Testis (tissue), 3 donors: ENCODE results near the gene PCF11. TPM values are rescaled to one million over a fixed set of nuclear protein-coding genes. Genes with fewer than 3 reads are reported as not detected.

Source experiments
- DNase-seq: peaks from one replicate; pipeline ENCODE4 v3.0.0-alpha.2; 2019
- H3K27ac ChIP-seq, 2 donors: fragments of 200-600 bp; sonication (generic); one replicate each; pipeline ENCODE4 v1.5.1; 2019
- H3K27me3 ChIP-seq: fragments of 200-600 bp; sonication (generic); one replicate; pipeline ENCODE4 v1.5.1; 2019
- H3K36me3 ChIP-seq: fragments of 200-600 bp; sonication (generic); one replicate; pipeline ENCODE4 v1.5.1; 2017; ENCODE audit warnings: low read depth; ENCODE audit errors: missing control alignments
- H3K4me1 ChIP-seq: fragments of 200-600 bp; sonication (generic); one replicate; pipeline ENCODE4 v1.5.1; 2019
- H3K4me3 ChIP-seq, 2 donors: fragments of 200-600 bp; sonication (generic); one replicate each; pipeline ENCODE4 v1.5.1; 2017 to 2019
- H3K9me3 ChIP-seq: fragments of 200-600 bp; sonication (generic); one replicate; pipeline ENCODE4 v1.5.1; 2017
- POLR2A ChIP-seq: fragments of 450-650 bp; IDR thresholded peaks from one replicate; pipeline ENCODE4 v1.6.1; 2017; ENCODE audit warnings: antibody characterized with exemption, mild to moderate bottlenecking, moderate library complexity
- WGBS, 2 donors: methylation state at CpG; one replicate each; pipeline ENCODE4 v1.1.5; 2018; 5-methylcytosine and 5-hydroxymethylcytosine counted together
- intact Hi-C: fragments of 100-400 bp; cut with DNase I; formaldehyde crosslinking; loops from one replicate; pipeline ENCODE4 v1.15.1; 2023; ENCODE audit warnings: low total_unique reads
- polyA plus RNA-seq: library from polyadenylated mRNA; stranded (reverse); fragments of 350-450 nt; fragmentation: Illumina TruSeq; extraction: RNeasy Lipid Tissue Mini Kit (QIAGEN cat#74804); gene quantifications from one replicate; pipeline ENCODE4 v1.2.3, GENCODE V29; 2014; ENCODE audit warnings: low read depth, low replicate concordance; ENCODE audit not compliant: insufficient read depth
- total RNA-seq, 2 donors: library from RNA; depleted of rRNA; stranded (reverse); fragments of >200 nt; gene quantifications; one replicate each; pipeline ENCODE4 v1.2.3, GENCODE V29; 2016
- TF ChIP-seq, protein P1 (sequence below), 3 experiments: fragments of 450-650 bp in 2 of 3; fragments of 200-600 bp in 1 of 3; sonication (generic) in 1 of 3; IDR thresholded peaks; one replicate each; pipeline ENCODE4 v1.5.1; 2016 to 2019; ENCODE audit warnings: antibody characterized with exemption in 3 of 3, mild to moderate bottlenecking in 2 of 3, moderate library complexity in 1 of 3

Gene PCF11
- total and polyA plus RNA-seq, 3 donors from 2014 or later, result 36.1 to 100.0 (median 80.5) TPM

DNA sequence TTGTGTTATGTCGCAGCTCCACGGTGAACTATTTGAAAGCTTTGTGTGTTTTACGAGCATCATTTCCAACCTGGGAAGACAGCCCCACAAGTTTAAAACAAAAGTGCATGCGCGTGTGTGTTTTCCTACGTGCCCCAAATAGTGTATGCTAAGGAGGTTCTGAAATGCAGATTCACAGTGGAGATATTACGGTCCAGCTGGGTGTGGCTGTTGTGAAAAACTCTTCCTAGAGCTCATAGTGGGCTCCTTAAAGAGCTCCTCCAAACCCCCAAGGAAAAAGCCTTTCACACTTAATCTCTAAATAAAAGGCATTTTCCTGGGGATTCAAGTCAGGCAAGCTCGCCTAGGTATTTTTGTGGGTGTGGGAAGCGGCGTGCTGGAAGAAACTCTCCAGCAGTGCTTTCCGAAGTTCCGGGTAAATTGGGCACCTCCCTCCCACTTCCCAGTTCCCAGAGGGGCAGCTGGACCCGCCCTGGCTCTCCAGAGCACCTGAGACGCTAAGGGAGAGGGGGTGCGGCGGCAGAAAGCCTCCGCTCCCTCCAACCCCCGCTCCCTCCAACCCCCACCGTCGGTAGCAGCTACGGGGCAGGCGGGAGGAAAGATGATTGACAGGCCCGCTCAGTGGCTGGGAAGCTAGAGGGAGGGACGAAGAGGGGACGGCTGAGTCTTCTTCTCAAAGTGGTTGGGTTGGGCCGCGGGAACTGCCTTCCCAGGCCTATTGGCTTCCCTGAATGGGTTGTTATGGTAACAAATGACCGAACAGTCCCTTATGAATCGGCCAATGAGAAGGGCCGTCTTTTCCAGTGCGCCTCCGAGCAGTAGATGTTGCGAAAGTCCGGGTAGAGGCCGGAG, 561 bp upstream of the PCF11 start:
- Histone ChIP-seq H3K4me3 (peak overlapping the region; percentile 100), H3K27me3 (no peaks in the 10 kb centered on the region), H3K9me3 (no peaks in the 10 kb centered on the region), H3K36me3 (no peaks in the 10 kb centered on the region), H3K4me1 (peaks cover 8% of the 10 kb centered on the region), H3K27ac (peak overlapping the region; percentile 96 to 100)
- intact Hi-C loops, result loop anchor here (5.0 kb wide), 1 partner anchor 84 kb away; the partner anchor contains the start of gene RAB30
- peak; percentile 97 for TF ChIP-seq POLR2A
- TF ChIP-seq, protein P1, sequence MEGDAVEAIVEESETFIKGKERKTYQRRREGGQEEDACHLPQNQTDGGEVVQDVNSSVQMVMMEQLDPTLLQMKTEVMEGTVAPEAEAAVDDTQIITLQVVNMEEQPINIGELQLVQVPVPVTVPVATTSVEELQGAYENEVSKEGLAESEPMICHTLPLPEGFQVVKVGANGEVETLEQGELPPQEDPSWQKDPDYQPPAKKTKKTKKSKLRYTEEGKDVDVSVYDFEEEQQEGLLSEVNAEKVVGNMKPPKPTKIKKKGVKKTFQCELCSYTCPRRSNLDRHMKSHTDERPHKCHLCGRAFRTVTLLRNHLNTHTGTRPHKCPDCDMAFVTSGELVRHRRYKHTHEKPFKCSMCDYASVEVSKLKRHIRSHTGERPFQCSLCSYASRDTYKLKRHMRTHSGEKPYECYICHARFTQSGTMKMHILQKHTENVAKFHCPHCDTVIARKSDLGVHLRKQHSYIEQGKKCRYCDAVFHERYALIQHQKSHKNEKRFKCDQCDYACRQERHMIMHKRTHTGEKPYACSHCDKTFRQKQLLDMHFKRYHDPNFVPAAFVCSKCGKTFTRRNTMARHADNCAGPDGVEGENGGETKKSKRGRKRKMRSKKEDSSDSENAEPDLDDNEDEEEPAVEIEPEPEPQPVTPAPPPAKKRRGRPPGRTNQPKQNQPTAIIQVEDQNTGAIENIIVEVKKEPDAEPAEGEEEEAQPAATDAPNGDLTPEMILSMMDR (IDR thresholded peaks at IDR 0.05), result no peak
- 0% methylated on average over 31 to 35 of the region's 35 CpGs for WGBS, 2 donors
- DNase-seq, result peak; percentile 100

DNA sequence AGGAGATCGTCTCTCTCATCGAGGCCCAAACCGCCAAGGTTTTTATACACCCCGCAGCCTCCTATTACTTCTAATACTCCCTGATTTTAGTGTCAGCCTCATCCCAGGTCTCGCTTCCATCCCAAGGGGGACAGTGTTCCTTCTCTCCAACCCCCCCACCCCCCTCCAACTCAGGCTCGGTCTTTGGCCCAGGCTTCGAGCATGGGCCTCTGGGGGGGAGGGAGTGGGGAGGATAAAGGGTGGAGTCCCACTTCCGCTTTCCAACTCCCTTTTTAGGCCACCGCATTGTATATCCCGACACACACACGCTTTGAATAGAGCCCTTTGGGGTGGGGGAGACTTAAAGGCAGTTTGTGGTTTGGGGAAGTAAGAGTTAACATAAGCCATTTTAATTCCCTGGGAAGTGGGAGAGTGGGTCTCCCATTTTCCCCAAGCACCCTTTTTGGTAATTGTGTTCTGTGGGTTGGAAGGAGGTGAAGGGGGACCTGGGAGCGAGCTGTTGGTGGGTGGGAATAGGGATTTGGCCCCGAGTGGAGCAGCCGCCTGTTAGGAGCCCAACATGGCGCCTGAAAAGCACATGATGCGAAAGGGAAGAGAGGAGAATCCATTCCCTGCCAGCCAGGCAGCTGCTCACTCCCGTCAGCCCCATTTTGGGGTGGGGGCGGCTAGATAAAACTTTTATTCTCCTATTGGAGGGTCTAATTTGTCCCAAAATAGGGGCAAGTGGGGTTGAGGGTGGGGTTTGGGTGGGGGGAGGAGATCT, 844 bp downstream of the PCF11 start:
- TF ChIP-seq, protein P1 (IDR thresholded peaks at IDR 0.05), result no peak
- TF ChIP-seq POLR2A, result no peak
- DNase-seq, result peak; percentile 75
- Histone ChIP-seq H3K27me3 (no peaks in the 10 kb centered on the region), H3K4me1 (peaks cover 17% of the 10 kb centered on the region), H3K9me3 (no peaks in the 10 kb centered on the region), H3K27ac (peak overlapping the region; percentile 100), H3K4me3 (peak overlapping the region; percentile 100), H3K36me3 (no peaks in the 10 kb centered on the region)
- 0 to 1% methylated on average over 18 of the region's 18 CpGs for WGBS, 2 donors
- intact Hi-C loops, result loop anchor here (5.0 kb wide), 1 partner anchor 85 kb away; the partner anchor contains the start of gene RAB30

DNA sequence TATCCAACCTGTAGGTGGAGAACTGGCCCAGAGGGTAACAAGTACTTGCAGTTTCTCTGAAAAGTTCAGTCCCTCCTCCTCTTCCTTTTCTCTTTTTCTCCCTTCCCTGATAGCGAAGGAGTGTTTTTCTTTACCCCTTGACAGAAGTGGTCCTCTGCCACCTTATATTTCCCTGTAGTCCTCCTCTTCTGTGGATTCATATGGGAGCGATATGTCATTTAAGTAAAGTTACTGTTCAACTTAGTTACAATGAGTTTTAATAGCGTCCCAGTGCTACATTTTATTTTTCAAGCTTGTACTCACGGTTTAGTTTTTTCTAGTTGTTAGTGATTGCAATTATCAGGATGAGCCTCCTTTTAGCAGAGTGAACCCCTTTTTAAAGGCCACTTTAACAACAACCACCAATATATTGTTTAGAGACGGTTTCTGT, 1.4 kb downstream of the PCF11 start:
- whole genome bisulfite sequencing, 2 donors, result 0 to 1% methylated on average over 5 of the region's 5 CpGs
- Histone ChIP-seq H3K27ac (peak overlapping the region; percentile 100), H3K4me1 (peaks cover 18% of the 10 kb centered on the region), H3K36me3 (no peaks in the 10 kb centered on the region), H3K9me3 (no peaks in the 10 kb centered on the region), H3K27me3 (no peaks in the 10 kb centered on the region), H3K4me3 (peak overlapping the region; percentile 100)
- TF ChIP-seq, protein P1 (IDR thresholded peaks at IDR 0.05), result no peak
- TF ChIP-seq POLR2A, result no peak
- DNase-seq, result no peak
- intact Hi-C loops, result loop anchor here (5.0 kb wide), 1 partner anchor 86 kb away; the partner anchor contains the start of gene RAB30

DNA sequence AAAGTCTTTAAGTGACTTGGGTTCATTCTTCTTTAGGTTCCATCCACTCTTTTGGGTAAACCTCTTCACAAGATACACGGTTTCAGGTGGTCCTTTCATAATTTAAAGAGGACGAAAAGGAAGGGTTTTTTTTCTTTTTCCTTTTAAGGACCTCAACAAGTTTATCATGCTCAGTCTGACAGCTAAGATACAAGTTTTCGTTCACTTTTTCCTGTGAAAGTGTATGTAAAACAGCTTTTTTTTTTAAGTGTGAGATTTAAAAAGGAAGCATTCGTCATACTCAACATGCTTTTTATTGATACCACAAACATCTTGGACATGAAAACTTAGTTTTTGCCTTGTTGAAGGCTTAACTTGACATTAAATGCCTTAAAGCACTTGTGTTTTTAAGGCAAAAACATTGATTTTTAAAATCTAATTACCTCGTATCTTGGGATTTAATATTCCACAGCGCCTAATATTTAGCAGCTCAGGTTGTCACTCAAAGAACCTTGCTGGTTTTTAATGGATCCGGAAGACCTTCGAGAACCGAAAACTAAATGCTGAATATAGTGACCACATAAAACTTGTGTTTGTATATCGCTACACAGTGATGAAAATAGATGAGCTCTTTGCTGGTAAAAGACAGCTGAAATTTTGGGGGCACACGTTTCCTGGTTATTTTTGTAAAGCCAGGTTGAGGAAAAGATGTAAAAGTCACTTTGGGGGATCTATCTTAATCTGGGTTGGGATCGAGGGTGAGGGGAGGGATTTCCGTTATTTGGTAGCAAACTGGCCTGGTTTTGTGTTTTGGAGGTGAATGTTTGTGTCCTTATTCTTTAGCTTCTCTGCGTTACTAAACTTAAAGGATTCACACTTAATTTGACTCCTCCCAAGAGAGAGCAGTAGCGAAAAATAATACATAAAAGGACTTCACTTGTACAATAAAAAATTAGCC, 2.3 kb downstream of the PCF11 start:
- H3K27me3 ChIP-seq, result no peaks in the 10 kb centered on the region
- H3K27ac ChIP-seq, result peak overlapping the region; percentile 100
- DNase-seq, result no peak
- H3K4me1 ChIP-seq, result peaks cover 18% of the 10 kb centered on the region
- TF ChIP-seq POLR2A, result no peak
- TF ChIP-seq, protein P1 (IDR thresholded peaks at IDR 0.05), result no peak
- intact Hi-C loops, result loop anchor here (5.0 kb wide), 1 partner anchor 87 kb away; the partner anchor contains the start of gene RAB30
- H3K4me3 ChIP-seq, result peak overlapping the region; percentile 100
- WGBS, 2 donors, result 6 to 9% methylated on average over 15 of the region's 15 CpGs
- no peaks in the 10 kb centered on the region for H3K9me3 ChIP-seq
- H3K36me3 ChIP-seq, result no peaks in the 10 kb centered on the region
